ENCODE data around the gene PRKG1.

DNA sequence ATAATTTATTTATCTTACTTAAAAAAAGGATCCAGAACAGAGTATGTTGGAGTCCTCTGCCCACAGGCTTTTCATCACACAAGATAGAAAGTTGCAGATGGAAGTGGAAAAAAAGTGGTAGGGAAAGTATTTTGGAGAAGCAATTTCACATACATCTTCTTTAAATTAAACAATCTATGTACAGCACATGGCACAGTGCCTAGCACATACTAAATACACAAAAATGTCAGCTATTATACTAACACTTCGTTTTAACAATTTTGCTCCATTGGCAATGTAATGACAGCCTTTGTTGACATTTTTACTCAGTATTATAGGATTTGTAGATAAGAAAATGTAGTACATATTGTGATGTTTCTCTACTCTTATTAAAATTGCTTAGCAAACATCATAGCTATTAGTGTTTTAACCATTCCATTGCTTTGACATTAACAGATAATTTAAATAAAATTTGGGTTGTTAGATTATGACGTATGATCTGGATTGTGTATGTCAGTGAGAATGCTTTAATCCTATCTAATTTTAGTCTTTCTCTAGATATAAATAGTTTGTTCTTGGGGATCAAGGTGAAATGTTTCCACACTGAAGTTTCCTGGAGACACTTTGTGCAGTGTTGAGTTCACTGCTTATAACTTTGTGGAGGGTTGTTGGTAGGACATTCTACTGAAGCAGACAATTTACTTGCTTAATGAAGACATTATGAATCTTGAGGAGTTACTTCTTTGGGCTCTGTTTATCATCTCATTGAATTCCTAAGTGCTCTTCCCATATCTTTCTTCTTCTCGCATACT is 1037.0 kb downstream of the PRKG1 start:
- TF ChIP-seq, protein P1, sequence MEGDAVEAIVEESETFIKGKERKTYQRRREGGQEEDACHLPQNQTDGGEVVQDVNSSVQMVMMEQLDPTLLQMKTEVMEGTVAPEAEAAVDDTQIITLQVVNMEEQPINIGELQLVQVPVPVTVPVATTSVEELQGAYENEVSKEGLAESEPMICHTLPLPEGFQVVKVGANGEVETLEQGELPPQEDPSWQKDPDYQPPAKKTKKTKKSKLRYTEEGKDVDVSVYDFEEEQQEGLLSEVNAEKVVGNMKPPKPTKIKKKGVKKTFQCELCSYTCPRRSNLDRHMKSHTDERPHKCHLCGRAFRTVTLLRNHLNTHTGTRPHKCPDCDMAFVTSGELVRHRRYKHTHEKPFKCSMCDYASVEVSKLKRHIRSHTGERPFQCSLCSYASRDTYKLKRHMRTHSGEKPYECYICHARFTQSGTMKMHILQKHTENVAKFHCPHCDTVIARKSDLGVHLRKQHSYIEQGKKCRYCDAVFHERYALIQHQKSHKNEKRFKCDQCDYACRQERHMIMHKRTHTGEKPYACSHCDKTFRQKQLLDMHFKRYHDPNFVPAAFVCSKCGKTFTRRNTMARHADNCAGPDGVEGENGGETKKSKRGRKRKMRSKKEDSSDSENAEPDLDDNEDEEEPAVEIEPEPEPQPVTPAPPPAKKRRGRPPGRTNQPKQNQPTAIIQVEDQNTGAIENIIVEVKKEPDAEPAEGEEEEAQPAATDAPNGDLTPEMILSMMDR (conservative IDR thresholded peaks at IDR 0.05; ENCODE audit: low read depth, low read length) = no peak
- TF ChIP-seq MAFK (IDR thresholded peaks at IDR 0.05; ENCODE audit: low read depth, low read length) (no peak), MAZ (IDR thresholded peaks at IDR 0.05; ENCODE audit: borderline replicate concordance, low read depth, low read length) (no peak), POLR2A (IDR thresholded peaks at IDR 0.05; ENCODE audit: low read depth, low read length) (no peak), CHD1 (IDR thresholded peaks at IDR 0.05; ENCODE audit: low read depth, low read length) (no peak), NFE2L2 (IDR thresholded peaks at IDR 0.05; ENCODE audit: low read depth, low read length) (no peak), RCOR1 (IDR thresholded peaks at IDR 0.05; ENCODE audit: insufficient replicate concordance, low read length) (no peak), BHLHE40 (IDR thresholded peaks at IDR 0.05; ENCODE audit: low read depth, low read length) (no peak), RAD21 (IDR thresholded peaks at IDR 0.05; ENCODE audit: low read length) (no peak), SMC3 (IDR thresholded peaks at IDR 0.05; ENCODE audit: low read depth, low read length) (no peak)
